ENCODE results near the gene NPL.

Gene NPL

GRCh38 chr1:182847105-182847504 is 57.5 kb downstream of the NPL start:
- TF ChIP-seq REST (IDR thresholded peaks at IDR 0.05; ENCODE audit: low read depth) (no peak), NFIC (IDR thresholded peaks at IDR 0.05) (no peak), EGR1 (IDR thresholded peaks at IDR 0.05) (no peak), CREB1 (IDR thresholded peaks at IDR 0.05; ENCODE audit: low read depth) (no peak), RAD21 (IDR thresholded peaks at IDR 0.05; ENCODE audit: low read depth) (no peak), TAF1 (IDR thresholded peaks at IDR 0.05; ENCODE audit: low read depth) (no peak)

GRCh38 chr1:182848736-182849135 is 59.2 kb downstream of the NPL start:
- TF ChIP-seq TCF12 (IDR thresholded peaks at IDR 0.05; ENCODE audit: low read depth), result no peak
- TF ChIP-seq ZBTB7A (IDR thresholded peaks at IDR 0.05; ENCODE audit: low read depth), result no peak
- TF ChIP-seq YY1 (IDR thresholded peaks at IDR 0.05; ENCODE audit: low read depth), result no peak
- no peak for TF ChIP-seq USF1 (IDR thresholded peaks at IDR 0.05)
- no peak for TF ChIP-seq CREB1 (IDR thresholded peaks at IDR 0.05; ENCODE audit: low read depth)
- no peak for TF ChIP-seq RAD21 (IDR thresholded peaks at IDR 0.05; ENCODE audit: low read depth)
- no peak for TF ChIP-seq TAF1 (IDR thresholded peaks at IDR 0.05; ENCODE audit: low read depth)
- no peak for TF ChIP-seq TEAD4 (IDR thresholded peaks at IDR 0.05)
- no peak for TF ChIP-seq EGR1 (IDR thresholded peaks at IDR 0.05)
- TF ChIP-seq NFIC (IDR thresholded peaks at IDR 0.05), result no peak
- no peak for TF ChIP-seq FOXM1 (IDR thresholded peaks at IDR 0.05; ENCODE audit: borderline replicate concordance, low read depth)
- TF ChIP-seq CEBPB (IDR thresholded peaks at IDR 0.05), result no peak
- TF ChIP-seq EP300 (IDR thresholded peaks at IDR 0.05; ENCODE audit: borderline replicate concordance), result no peak
- no peak for TF ChIP-seq REST (IDR thresholded peaks at IDR 0.05; ENCODE audit: low read depth)
- no peak for TF ChIP-seq MAX (IDR thresholded peaks at IDR 0.05)

- TF ChIP-seq TEAD4 (IDR thresholded peaks at IDR 0.05) (no peak), FOXM1 (IDR thresholded peaks at IDR 0.05; ENCODE audit: borderline replicate concordance, low read depth) (no peak), TAF1 (IDR thresholded peaks at IDR 0.05; ENCODE audit: low read depth) (no peak), TCF12 (IDR thresholded peaks at IDR 0.05; ENCODE audit: low read depth) (no peak), NFIC (IDR thresholded peaks at IDR 0.05) (no peak), YY1 (IDR thresholded peaks at IDR 0.05; ENCODE audit: low read depth) (no peak), REST (IDR thresholded peaks at IDR 0.05; ENCODE audit: low read depth) (no peak), USF1 (IDR thresholded peaks at IDR 0.05) (no peak), CREB1 (IDR thresholded peaks at IDR 0.05; ENCODE audit: low read depth) (no peak), MAX (IDR thresholded peaks at IDR 0.05) (no peak), EGR1 (IDR thresholded peaks at IDR 0.05) (no peak), EP300 (IDR thresholded peaks at IDR 0.05; ENCODE audit: borderline replicate concordance) (no peak), CEBPB (IDR thresholded peaks at IDR 0.05) (no peak), ZBTB7A (IDR thresholded peaks at IDR 0.05; ENCODE audit: low read depth) (no peak), RAD21 (IDR thresholded peaks at IDR 0.05; ENCODE audit: low read depth) (no peak)
Observed at GRCh38 chr1:182850319-182850718, 60.7 kb downstream of the NPL start.

GRCh38 chr1:182851825-182852224 is 62.3 kb downstream of the NPL start:
- TF ChIP-seq ZBTB7A (IDR thresholded peaks at IDR 0.05; ENCODE audit: low read depth) (no peak), EGR1 (IDR thresholded peaks at IDR 0.05) (no peak), USF1 (IDR thresholded peaks at IDR 0.05) (no peak), EP300 (IDR thresholded peaks at IDR 0.05; ENCODE audit: borderline replicate concordance) (no peak), CREB1 (IDR thresholded peaks at IDR 0.05; ENCODE audit: low read depth) (no peak), REST (IDR thresholded peaks at IDR 0.05; ENCODE audit: low read depth) (no peak), MAX (IDR thresholded peaks at IDR 0.05) (no peak), CEBPB (IDR thresholded peaks at IDR 0.05) (no peak), RAD21 (IDR thresholded peaks at IDR 0.05; ENCODE audit: low read depth) (no peak), TEAD4 (IDR thresholded peaks at IDR 0.05) (no peak), NFIC (IDR thresholded peaks at IDR 0.05) (no peak), YY1 (IDR thresholded peaks at IDR 0.05; ENCODE audit: low read depth) (no peak), TAF1 (IDR thresholded peaks at IDR 0.05; ENCODE audit: low read depth) (no peak), TCF12 (IDR thresholded peaks at IDR 0.05; ENCODE audit: low read depth) (no peak)

Measured in Ishikawa (cell line).